Measurements from ENCODE around the gene SLC2A5.

Gene SLC2A5

DNA sequence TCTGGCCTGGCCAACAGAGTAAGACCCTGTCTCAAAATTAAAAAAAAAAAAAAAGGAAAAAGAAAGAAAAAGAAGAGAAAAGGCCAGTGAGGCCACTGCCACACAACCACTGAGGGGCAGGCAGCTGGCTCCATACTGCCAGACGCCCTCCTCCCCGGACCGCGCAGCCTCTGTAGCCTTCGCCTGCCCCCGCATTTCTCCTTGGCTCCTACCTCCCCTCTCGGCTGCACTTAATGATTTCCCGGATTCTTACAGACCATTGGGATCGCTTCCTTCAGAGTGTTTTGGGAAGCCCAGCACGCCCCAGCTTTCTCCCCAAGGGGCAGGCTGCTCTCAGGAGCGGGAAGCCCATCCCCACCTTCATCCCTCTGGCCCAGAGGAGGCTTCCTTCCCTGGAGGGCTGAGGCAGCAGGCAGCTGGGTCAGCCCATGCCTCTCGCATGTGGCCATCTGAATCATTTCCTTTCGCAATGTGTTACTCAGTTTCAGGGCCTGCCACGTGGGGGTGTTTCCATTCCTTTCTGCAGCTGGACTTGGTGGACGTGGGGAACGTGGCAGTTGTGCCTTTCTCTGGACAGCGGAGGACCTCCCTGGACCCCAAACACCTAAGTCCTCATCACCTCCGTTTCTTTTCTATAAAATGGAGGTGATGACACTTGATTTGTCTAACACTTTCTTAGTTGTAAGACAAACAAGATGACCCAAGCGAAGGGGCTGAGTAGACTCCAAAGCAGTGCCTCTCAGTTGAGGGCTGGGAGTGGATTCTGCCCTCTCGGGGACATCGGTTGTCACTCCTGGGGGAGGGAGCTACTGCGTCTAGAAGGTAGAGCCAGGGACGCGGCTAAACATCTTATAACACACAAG lies 2.3 kb downstream of the SLC2A5 start:
- H3K27me3 ChIP-seq (ENCODE audit: insufficient read depth, low read depth, severe bottlenecking) = no peaks in the 10 kb centered on the region
- no peaks in the 10 kb centered on the region for H3K36me3 ChIP-seq
- H3K9me3 ChIP-seq (ENCODE audit: severe bottlenecking) = no peaks in the 10 kb centered on the region
- H3K27ac ChIP-seq = no peak overlapping the region
- no peak for TF ChIP-seq CTCF (IDR thresholded peaks at IDR 0.05; ENCODE audit: low read depth, low read length)
- no peak overlapping the region for H3K4me3 ChIP-seq (ENCODE audit: low read depth, low read length)
- DNase-seq = no peak

DNA sequence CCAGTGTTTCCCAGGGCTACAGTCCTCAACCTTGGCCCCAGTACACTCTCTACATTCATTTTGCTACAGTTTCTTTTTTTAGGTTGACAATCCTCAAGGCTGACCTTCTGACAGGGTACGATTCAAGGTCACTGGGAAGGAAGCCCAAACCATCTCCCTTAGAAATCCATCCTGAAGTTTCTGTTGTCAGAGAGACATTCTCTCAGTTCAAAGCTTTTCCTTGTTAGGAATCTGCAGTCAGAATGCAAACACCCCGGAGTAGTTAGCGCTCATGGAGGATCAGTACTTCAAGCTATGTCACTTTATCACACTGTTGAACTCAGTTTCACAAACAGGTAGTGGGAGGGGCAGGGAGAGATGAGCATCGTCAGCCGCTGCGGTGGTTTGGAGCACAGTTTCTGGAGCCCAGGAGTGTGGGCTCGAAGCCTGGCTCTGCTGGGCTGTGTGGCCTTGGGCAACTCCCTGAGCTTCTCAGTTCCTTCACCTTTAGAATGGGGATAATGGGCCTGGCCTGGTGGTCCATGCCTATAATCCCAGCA lies 4.2 kb downstream of the SLC2A5 start:
- no peaks in the 10 kb centered on the region for H3K9me3 ChIP-seq (ENCODE audit: severe bottlenecking)
- H3K27ac ChIP-seq = no peak overlapping the region
- no peak for TF ChIP-seq CTCF (IDR thresholded peaks at IDR 0.05; ENCODE audit: low read depth, low read length)
- no peak overlapping the region for H3K4me3 ChIP-seq (ENCODE audit: low read depth, low read length)
- DNase-seq = no peak
- no peaks in the 10 kb centered on the region for H3K36me3 ChIP-seq
- H3K27me3 ChIP-seq (ENCODE audit: insufficient read depth, low read depth, severe bottlenecking) = no peaks in the 10 kb centered on the region

DNA sequence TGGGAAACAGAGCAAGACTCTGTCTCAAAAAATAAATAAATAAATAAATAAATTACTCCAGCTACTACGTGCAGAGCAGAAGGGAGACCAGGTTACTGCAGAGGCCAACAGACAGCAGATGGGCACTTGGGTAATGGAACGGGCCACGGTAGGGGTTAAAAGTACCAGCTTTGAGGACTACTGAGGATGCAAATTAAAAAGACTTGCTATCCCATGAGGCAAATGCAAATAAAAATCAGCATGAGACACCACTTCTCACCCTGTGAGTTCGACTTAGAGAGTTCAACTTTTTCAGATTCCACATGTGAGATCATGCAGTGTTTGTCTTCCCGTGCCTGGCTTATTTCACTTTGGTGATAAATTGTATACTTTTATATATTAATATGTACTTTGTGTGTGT lies 6.6 kb downstream of the SLC2A5 start:
- Histone ChIP-seq H3K4me3 (ENCODE audit: low read depth, low read length) (no peak overlapping the region), H3K27ac (no peak overlapping the region), H3K27me3 (ENCODE audit: insufficient read depth, low read depth, severe bottlenecking) (no peaks in the 10 kb centered on the region), H3K36me3 (no peaks in the 10 kb centered on the region), H3K9me3 (ENCODE audit: severe bottlenecking) (no peaks in the 10 kb centered on the region)
- no peak for DNase-seq
- no peak for TF ChIP-seq CTCF (IDR thresholded peaks at IDR 0.05; ENCODE audit: low read depth, low read length)

- DNase-seq = no peak
- Histone ChIP-seq H3K4me3 (ENCODE audit: low read depth, low read length) (no peak overlapping the region), H3K36me3 (no peaks in the 10 kb centered on the region), H3K9me3 (ENCODE audit: severe bottlenecking) (no peaks in the 10 kb centered on the region), H3K27me3 (ENCODE audit: insufficient read depth, low read depth, severe bottlenecking) (no peaks in the 10 kb centered on the region), H3K27ac (no peak overlapping the region)
- no peak for TF ChIP-seq CTCF (IDR thresholded peaks at IDR 0.05; ENCODE audit: low read depth, low read length)
These were observed 7.4 kb downstream of the SLC2A5 start for GRCh38 chr1:9062021-9062471.

GRCh38 chr1:9061252-9061960 lies 8.0 kb downstream of the SLC2A5 start:
- Histone ChIP-seq H3K27ac (no peak overlapping the region), H3K9me3 (ENCODE audit: severe bottlenecking) (no peaks in the 10 kb centered on the region), H3K27me3 (ENCODE audit: insufficient read depth, low read depth, severe bottlenecking) (no peaks in the 10 kb centered on the region), H3K36me3 (no peaks in the 10 kb centered on the region), H3K4me3 (ENCODE audit: low read depth, low read length) (no peak overlapping the region)
- DNase-seq = no peak
- no peak for TF ChIP-seq CTCF (IDR thresholded peaks at IDR 0.05; ENCODE audit: low read depth, low read length)
